Middle frontal gyrus (tissue), 1 donor: ENCODE data around the gene GABRR3.

Source experiments
- DNase-seq: peaks from one replicate; pipeline ENCODE4 v3.0.0-alpha.2; 2015; ENCODE audit warnings: low spot score; ENCODE audit errors: extremely low spot score

The GABRR3 gene

GRCh38 chr3:98035208-98035607 lies at the start of gene GABRR3:
TSS of gene GABRR3 (minus strand) at chr3:98035315. CDS start at chr3:98034987, 328 bp downstream.
- no peak for DNase-seq

DNA sequence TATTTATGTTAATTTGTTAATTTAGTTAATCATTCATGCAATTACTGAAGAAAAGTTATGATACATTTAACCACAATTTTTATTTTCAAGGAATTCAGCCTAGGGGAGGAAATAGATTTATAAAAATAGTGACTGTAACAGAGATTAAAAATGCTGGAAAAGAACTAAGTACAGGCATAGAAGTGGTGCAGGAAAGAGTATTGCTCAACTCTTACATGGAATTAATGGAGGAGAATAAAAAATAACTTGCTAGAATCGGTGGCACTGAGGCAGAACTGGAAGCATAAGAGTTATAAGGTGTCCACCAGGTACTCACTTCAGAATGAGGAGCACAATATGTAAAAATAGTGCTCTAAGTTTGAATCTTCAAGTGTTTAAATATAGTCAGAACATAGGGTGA lies 38.4 kb upstream of the GABRR3 start:
- no peak for DNase-seq

DNA sequence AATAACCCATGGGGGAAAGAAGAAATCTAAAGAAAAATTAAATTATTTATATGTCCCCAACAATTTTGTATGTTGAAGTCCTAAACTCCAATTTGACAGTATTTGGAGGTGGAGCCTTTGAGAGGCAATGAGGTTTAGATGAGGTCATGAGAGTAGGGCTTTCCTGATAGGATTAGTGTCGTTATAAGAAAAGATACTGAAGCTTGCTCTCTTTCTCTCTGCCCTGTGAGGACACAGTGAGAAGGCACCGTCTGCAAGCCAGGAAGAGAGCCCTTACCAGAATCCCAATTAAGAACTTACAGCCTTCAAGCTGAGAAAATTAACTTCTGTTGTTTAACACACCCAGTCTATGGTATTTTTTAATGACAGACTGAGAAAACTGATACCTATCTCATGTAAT lies 35.7 kb upstream of the GABRR3 start:
- no peak for DNase-seq

DNA sequence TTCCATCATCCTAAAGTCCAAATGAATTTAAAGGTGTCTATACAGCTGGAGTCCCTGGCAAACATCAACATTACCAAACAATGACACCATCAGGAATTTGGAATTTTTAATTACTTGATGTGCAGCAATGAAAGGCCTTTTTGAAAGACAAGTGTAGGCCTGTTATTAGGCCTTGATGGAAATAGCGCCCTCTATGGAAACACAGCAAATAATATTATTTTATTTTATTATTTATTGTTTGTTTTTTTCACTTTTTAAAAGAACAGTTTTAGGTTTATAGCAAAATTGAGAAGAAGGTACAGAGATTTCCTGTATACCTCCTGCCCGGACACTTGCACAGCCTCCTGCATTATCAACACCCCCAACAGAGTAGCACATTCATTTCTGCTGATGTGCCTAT lies 33.7 kb upstream of the GABRR3 start:
- DNase-seq: no peak

- no peak for DNase-seq
Measured at GRCh38 chr3:98058244-98058960, 23.3 kb upstream of the GABRR3 start.

GRCh38 chr3:98057631-98058030 lies 22.5 kb upstream of the GABRR3 start:
- no peak for DNase-seq

- no peak for DNase-seq
Measured at GRCh38 chr3:98056035-98056434, 20.9 kb upstream of the GABRR3 start.

DNA sequence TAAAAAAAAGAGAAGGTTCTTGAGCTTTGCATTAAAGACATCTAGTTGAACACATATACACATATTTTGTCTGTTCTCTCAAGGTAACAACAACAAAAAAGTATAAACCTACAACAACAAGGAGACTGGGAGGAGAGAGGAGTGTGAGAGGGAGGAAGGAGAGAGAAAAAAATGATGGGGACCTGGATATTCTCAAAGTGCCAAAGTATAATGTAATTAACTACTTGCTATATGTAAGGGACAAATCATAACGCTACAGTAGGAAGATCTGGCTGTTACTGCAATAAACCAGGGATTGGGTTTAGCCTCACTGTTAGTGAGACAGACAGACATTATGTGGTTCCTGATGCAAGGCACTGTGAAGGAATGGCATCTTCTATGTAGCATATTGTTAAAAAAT lies 14.2 kb upstream of the GABRR3 start:
- DNase-seq: no peak

DNA sequence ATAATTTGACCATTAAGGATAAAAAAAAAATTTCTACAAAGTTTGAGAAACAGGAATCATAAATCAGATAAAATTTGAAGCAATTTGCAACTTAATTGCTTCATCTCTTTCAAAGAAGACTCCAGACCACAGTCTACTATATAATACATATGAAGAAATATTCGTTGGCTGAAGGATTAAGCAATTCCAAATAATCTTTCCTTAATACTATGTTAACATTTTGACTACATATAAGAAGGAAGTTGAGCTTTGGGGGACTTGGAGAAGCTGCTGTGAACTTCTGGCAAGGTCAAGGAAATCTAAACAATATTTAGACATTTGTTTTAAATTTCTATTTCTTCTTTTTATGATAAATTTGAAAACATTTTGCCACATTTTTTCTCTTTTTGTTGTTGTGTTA lies 13.5 kb upstream of the GABRR3 start:
- no peak for DNase-seq

DNA sequence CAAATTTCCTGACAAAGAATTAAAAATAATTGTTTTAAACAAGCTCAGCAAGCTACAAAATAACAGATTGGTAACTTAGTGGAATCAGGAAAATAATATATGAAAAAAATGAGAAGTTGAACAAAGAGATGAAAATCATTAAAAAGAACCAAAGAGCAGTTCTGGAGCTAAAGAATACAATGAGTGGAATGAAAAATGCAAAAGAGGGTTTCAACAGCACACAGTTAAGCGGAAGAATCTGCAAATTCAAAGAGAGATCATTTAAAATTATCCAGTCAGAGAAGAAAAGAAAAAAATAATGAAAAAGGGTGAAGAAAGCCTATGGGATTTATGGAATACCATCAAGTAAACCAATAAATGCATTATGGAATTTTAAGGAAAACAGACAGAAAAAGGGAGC lies 6.2 kb upstream of the GABRR3 start:
- DNase-seq: no peak

DNA sequence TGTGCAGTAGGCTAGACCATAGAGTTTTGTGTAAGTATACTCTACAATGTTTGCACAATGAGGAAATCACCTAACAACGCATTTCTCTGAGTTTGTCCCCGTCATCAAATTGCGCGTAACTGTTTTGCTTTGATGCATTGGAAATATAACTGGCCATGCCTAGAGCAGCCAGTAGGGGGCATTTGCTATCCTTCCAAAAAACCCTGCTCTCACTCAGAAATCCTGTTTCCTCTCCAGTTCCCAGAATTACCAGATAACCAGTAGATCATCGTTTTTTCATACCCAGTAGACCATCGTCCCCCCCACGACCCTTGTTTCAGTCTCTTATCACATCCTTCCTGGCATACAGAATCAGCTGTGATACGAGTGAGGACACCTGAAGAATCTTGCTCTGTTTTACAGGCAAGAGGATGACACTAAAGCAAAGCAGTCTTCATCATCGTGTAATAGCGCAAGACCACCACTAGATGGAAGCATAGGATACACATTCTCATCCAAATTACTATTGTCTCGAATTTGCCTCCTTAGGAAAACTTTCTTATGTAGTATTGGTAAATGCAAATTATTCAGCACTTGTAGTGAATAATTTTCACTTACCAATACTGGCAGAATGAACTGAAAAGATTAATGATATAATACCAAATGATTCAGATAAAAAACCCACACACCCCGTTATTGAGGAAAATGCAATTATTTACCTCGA lies 4.4 kb upstream of the GABRR3 start:
- peak; percentile 79 for DNase-seq

GRCh38 chr3:98038876-98039275 lies 3.8 kb upstream of the GABRR3 start:
- DNase-seq: no peak

GRCh38 chr3:98038286-98038685 lies 3.2 kb upstream of the GABRR3 start:
- DNase-seq: no peak

GRCh38 chr3:98034486-98034885 lies 629 bp downstream of the GABRR3 start:
- DNase-seq: no peak

DNA sequence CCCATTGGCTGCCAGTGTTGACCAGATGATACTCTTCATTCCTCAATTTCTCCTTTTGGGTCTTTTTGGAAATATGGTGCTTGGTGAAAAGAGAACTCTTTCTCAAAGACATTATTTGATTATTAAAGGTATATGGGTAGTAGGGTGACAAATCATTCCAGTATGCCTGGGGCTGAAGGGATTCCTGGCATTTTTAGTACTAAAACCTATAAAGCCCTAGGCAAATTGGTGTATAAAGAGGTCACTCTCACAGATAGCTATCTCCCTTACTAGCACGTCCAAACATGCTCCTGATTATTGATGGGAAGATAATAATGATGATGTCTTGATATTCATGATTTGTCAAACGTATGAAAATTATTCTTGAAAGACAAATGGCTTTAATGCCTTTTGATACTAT lies 1.1 kb downstream of the GABRR3 start:
- DNase-seq: no peak

DNA sequence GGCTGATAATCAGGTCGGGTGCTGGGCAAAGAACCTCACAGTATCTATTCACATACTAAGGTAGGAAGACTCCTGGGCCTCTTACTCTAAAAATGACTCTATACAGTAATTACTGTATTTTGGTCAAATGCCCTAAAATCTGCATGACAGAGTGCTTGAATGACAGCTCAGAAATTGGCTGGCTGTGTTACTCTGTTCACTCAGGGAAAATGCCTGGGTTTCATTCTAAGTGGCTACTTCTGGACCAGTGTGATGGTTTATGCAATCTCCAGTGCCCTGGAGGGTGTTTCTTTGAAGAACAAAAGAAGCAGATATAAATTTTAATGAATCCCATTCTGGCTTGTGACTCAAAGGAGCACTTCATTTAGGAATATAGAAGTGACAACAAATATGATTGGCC lies 2.2 kb downstream of the GABRR3 start:
- no peak for DNase-seq

- no peak for DNase-seq
Measured at GRCh38 chr3:98032265-98032664, 2.9 kb downstream of the GABRR3 start.

DNA sequence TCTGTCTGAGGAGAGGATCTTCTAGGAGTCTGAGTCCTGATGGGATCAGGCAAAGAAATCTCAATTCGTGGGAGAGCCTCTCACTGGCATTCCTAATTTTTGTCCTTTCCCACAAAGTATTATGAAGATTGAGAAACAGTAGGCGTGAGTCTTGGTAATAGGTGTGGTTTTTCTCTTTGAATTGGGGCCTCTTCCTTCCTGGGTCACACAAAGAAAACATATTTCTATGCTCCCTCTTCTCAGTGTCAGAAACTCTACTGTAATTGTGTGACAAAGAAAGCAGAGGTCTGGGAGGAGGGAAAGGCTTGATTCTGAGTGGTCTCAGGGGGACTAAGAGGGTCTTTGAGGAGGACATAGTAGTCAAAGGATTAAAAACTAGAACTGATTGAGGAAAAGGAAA lies 6.0 kb downstream of the GABRR3 start:
- DNase-seq: no peak

GRCh38 chr3:98027085-98027446 lies 8.0 kb downstream of the GABRR3 start:
- DNase-seq: no peak

DNA sequence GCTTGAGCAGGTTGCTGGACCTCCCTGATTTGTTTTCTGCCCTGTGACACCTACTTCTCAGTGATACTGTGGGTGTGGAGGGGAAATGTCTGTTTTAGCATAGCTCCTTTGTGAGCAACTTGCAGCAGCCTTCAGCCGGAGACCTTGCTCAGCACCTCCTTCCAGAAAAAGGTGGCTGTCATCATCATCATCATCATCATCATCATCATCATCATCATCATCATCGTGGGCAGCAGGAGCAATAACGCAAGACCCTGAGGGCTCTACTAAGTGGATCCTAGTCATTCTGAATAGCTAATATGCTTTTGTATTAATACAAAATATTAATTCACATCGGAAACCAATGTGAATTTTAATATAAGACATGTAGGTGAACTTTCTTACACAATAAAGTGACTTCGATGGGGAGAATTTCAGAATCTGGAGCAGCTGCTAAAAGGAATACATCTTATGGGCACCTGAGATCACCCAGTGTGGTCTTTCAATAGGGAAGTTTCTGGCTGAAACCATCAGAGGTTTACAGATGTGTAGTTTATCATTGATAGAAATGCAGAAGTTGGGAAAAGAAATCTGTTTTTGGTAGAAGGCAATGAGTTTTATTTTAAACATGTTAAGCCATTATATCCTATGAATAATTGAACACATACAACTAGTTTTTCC lies 8.6 kb downstream of the GABRR3 start:
- DNase-seq: no peak

DNA sequence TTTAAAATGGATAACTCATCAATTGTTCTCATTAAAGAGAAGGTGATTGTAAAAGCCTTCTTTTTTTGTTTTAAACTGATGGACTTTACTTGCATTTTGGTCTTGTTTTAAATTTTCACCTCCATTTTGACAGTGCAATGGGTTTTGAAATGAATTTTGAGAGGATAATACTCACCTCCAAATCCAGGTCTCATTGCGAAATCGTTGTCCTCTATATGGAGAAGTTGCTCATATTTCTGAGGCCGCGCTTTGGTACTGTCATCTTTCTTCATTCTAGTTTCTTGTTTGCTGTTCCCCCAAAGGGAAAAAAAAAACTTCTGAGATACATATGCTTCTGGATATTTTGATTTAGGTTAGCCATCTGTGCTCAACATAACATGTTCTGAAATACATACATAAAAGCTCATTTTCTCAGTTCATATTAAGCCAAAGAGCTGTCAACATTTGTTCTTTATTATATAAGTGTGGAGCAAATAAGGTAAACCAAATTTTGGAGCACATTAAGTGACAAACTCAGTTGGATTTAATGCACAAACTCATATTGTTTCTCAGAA lies 9.6 kb downstream of the GABRR3 start:
- no peak for DNase-seq
